Islet precursor cell (in vitro differentiated cells): Measurements from ENCODE around the gene ARHGAP15.

ENCODE experiments used
- DNase-seq: peaks from one replicate; pipeline ENCODE4 v3.0.0-alpha.2; 2018

The ARHGAP15 gene

DNA sequence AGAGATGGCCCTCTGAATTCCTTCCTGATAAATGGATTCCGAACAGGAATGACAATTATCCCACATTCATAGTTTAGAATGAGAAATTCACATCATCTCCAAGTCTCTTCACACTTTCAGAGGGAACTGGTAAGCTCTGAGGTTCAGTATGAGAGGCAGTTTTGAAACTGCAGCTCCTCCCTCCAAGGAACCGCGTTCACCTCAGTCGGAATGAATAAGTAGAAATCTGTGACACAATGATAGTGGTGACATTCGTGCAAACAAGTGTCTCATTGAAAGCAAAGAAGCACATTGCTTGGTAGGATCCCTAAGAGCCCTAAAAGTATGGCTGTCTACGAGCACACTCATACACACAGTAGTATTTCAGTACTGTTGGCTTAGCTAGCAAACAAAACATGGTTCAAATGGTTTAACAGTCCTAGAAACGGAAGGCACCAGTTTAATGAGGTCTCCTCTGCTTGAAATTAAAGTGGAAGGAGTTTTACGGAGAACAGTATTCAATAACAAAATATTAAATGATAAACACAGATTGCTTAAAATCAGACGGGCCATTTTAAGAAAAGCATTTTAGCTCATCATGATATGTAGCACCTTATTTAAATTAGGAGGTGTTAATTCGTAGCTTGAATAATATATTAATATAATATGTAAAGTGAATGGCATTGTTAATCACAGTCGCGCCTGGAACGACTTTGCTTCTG is 225.0 kb downstream of the ARHGAP15 start:
- DNase-seq, result no peak

DNA sequence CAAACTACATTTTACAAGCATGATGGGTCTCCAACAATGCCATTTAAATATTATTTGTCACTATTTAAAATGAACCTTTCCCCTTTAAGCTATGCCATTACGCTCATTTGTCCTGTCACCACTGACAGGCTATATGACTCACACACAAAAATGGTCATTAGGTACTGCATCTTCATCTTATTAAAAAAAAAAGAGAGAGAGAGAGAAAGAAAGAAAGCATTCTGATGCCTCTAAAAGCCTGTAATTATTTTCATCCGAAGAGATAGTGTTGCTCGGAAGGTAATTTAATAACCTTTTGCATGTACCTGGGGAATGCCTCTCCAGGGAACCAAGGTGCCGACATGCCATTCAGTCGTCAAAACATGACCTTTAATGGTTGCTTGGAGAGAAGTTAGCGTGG is 226.7 kb downstream of the ARHGAP15 start:
- DNase-seq, result no peak

DNA sequence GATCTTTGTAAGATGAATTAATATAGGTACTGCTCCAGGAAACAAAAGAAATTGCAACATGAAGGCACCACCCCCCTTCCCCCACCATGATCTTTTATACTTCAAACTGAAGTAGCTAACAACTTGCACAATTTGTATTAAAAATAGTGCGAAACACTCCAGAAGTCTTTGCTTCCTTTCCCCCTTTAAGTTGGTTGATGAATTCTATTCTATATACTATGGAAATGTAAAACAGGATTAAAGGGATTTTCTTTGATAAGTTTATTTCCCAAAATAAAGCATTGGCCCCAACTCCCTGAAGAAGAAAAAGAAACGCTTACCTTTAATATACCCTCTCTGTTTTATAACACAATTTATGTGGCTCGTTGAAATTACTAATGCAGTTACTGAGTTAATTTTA is 227.1 kb downstream of the ARHGAP15 start:
- no peak for DNase-seq

DNA sequence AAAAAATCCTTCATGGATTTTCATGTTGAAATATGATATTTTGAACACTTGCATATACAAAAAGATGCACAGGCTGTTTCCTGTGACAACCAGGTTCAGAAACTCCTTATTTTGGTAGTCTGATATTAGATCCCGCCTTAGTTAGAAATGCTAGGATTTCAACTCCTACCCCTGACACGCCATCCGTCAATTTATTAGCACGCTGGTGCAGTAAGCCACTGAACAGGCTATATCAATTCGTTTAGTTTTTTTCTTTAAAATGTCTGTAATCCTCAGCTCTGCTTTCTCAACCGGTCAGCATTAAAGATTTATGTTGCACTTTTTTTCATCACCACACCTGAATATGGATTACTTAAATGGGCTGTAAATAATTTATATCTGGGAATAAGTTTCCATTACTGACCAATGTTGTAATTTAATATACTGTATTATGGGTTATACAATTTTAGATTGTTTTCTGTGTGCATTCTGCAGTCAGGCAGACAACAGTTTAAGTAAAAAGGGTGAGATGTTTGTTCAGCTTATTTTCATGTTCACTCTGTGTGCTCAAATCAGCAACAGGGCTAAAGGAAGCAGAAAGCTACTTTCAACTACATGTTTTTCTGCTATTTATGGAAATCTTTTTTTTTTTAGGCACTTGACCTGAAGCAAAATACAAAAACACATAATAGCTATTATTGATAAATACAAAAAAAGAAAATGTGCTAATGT is 227.7 kb downstream of the ARHGAP15 start:
- no peak for DNase-seq

DNA sequence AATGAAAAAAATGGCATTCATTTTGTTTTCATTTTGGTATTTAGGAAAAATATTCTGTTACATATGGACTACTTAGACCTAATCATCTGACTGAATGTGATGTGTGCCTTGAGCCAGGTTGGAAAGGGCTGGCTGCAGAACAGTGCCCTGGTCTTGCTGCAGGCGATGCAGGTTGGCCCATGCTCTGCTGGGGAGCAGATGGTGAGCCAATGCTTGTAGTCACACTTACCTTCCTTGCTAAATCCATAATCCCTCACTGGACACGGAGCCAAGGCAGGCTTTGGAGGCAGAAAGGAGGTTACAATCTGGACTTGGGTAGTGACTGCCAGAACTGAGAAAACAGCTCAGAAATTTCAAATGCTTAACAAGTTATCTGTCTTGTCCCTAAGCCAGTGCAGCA is 228.7 kb downstream of the ARHGAP15 start:
- DNase-seq, result no peak

DNA sequence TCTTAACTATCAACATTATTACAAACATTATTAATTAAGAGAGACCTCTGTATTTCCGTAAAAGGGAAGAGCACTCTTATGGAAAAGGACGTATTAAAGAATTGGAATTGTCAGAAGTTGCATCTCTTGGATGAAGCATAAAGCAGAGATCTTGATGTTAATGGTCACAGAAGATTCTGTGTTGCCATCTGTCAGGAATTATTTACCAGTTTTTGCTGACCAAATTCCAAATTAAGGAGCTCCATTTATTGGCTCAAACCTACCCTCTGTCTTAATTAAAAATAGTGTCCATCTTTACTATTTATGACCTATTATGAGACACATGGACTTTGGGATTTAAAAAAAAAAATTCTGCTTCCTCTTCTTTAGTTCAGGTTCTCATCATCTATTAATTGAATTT is 232.1 kb downstream of the ARHGAP15 start:
- no peak for DNase-seq

DNA sequence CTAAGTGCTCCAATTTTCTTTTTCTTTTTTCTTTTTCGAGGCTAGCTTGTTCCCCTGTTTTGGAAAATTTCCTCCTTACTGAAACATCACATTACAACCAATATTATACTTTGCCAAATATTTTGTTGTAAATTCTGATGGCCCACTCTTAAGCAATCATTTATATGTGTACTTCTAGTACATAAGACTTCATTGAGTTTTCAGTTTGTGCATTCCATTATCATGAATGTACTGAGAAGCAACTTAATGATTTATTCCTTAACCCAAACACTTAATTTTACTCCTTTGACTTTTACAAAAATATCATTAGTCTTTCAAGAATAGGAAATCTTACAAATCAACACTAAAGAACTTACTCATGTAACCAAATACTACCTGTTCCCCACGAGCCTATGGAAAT is 242.4 kb downstream of the ARHGAP15 start:
- no peak for DNase-seq

DNA sequence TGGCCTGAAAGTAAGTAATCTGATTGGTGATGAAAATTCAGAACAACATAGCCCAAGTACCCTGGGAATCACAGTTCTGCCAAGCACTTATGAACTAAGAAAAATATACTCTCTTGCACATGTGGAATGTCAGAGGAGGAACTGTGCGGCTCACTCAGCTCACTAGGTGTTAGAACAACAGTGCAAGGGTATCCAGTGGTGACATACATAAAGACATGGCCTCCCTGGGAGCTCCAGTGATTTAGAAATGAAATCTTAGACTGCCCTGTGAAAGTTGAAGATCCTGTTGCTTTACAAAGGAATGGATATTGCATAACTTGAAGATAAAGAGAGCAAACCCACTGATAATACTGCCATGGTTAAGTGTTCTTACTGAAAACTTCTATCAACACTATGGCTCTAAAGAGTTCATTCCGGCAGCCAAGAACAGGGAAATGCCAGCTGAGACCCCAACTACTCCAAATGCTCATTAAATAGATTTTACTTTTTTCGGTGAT is 246.2 kb downstream of the ARHGAP15 start:
- no peak for DNase-seq

DNA sequence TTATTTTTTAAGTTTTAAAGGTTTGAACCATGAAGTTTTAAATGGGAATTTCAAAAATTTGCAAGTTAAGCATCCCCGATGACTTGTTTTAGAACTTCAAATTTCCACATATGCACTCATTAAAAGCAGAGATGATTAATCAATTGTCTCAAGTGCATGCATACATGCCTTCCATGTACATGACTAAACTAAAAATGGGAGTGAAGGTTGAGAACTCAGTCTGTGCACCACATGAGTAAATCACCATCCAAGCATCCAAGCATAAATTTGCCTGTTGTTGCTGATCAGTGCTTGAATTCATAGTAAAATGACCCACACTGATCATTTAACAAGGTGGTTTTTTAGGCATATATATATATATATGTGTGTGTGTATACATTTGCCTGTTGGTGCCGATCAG is 249.8 kb downstream of the ARHGAP15 start:
- no peak for DNase-seq

DNA sequence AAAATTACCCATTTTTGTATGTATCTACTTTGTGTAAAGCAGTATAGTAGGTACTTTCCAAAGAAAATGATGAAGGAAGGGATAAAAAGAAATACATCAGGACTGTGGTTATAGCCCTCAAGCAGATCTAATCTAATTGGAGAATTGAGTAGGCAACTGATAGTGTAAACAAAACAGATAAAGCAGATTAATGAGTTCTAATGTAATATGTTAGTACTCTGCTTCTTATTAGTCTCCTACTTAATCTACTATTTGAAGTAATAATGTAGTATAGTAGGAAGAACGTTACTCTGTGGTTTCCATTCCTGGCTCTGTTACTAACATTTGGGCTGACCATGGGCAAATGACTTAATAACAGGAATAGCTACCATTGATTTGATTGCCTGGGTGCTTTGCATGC is 250.7 kb downstream of the ARHGAP15 start:
- no peak for DNase-seq

DNA sequence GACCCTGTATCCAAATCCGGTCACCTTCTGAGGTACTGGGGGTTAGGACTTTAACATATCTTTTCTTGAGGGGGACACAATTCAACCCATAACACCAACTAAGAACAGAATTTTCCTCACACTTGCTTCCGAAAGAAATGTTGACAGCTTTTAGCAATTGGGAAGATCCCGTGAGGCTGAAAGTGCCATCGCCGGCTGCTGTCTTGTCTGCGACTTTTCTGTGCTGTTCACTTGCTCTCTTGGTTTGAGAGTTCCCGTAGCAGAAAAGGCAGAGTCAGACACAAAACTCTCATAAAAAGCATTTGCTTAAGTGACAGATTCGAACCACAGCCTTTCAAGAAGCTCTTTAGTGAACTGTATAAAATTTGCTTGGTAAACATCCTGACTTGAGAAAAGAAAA is 253.4 kb downstream of the ARHGAP15 start:
- DNase-seq, result no peak

DNA sequence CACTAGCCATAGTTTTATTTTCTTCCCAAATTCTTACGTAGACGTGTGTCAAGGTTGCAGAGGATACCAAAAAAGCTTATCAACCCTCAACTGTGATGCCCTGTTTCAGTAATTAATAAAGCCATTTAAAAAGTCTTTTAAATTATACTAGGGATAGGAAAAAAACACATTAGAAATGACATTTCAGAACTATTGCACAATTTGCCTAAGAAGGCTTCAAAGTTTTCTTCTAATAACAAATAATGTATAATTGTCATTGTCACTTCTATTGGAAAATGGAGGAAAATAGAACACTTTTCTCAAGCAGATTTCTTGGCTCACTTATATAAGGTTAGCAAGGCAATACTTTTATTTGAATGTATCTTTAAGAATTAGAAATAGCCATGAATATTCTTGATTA is 253.8 kb downstream of the ARHGAP15 start:
- DNase-seq, result no peak

DNA sequence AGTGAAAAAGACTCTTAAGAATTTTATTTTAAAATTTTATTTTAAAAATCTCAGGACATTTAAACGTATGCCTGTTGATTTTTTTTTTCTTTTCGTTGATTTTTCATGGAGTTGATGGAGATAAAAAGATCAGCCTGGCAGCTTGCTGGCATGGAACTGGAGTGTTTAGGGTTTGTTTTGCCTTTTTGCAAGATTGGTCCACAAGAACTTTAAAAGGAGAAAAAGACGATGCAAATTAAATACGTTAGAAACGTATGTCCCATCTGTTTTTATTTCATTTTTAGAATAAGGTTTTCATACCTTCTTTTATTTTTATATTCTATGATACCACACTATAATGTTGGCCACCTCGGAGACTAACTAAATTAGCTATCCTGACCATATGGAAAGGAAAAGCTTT is 254.9 kb downstream of the ARHGAP15 start:
- no peak for DNase-seq

DNA sequence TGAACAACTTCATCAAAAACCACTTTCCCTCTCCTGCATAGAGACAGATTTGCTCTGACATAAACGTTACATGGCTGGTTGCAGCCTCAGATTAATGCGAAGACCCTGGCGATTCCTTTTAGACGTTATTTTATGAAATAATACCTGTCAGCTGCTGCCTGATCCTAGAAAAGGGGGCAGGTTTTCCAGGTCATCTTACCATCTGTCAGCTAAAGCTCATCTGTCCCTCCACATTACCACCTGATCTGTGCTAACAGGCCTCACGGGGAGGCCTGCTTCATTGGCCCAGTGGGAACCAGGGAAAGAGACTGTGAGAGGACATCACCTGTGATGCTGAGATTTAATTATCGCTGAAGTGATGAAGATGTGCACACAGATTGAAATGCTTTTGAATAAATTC is 261.0 kb downstream of the ARHGAP15 start:
- no peak for DNase-seq

DNA sequence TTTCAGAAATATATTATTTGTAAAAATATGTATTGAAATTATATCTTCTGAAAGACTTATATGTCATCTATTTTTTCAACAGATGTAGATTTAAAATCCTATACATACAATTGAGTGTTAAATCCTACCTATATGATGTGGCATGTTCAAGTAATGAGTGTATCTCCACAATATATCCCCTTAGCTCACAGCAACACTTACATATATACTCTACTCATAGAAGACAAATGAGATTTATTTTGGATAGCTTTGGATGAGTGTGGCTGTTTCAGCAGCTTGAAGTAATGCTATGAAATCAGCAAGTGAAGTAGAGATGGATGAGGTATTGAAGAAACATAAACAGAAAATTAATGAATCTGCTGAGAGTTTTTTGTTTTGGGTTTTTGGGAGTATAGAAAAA is 263.1 kb downstream of the ARHGAP15 start:
- DNase-seq, result no peak

DNA sequence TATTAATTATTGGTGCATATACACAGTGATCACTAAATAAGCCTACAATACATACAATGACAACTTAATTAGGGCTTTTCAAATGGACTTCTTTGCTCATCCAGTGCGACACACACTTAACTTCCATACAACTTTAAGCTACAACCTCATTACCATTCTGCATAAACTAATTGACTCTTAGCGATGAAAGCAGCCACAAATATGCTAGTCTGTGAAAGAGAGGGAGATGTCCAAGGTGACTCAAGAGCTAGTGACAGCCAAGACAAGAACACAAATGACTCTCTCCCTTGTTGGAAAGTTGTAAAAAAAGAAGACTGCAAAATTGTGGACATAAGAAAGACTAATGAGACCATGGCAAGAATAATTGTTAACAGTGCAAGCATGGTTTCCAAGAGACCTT is 264.8 kb downstream of the ARHGAP15 start:
- DNase-seq, result no peak

DNA sequence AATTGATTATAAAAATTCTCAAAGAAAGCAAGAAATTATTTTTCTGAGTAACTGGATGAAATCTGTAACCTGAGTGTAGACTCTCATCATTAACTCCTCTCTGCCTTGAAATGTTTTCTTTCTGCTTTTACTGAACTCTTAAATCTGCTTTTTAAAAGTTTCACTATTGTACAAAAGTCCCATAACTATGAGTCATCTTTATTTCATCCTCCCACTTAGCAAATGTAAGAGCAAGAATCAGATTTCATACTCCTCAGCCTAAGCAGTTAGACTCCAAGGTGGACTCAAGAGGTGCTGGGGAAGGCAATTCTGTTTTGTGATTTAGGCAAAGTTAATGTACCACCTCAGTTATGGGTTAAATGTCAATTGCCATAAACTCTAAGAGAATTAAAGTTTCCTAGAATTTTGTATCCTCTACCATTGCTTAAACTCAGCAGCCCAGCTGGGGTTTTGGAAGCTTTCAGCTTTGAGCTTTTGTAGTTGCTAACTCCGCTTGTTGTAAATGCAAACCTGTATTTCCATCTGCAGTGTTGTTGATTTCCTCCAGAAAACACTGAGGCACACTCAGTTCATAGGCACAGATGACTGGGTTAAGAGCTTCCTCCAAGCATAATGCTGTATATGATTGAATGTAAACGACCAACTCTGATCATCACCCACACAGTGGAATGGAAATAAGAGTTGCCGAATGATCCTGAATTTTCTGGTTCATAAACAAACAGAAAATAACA is 268.8 kb downstream of the ARHGAP15 start:
- no peak for DNase-seq

DNA sequence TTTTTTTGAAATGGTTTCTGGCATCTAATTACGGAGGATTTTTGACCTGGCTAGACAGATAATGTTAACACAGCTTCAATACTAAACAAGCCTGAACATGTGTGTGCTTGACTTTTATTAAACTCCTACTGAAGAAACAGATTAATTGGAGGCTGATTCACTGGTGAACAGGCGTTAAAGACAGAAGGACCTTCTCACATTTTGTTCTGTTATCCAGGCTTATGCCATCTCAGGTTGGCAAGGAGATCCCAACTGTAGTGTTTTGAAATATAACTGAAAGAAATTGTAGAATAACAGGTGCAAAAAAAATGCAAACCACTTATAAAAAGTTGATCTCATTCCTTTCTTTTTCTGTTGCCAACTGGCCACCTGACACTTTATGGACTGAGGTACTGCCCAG is 269.6 kb downstream of the ARHGAP15 start:
- DNase-seq, result no peak

DNA sequence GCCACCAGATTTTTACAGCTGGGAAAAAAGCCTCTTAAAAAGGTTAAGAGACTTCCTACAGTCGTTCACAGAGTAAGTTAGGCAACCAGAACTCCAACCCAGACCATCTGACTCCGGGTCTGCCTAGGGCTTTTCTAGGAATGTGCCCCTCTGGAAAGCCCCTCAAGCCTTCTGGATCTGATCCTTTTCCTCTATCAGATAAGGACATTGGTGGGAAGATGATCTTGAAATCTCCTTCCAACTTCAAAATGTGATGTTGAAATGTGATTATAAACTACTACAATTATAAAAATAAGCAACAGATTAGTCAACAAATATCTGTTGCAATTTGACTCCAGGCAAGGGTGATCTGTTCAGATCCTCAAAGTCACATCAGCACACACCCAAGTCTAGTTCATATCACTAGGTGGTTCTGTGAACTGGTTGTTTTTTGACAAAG is 270.4 kb downstream of the ARHGAP15 start:
- DNase-seq, result peak; percentile 67

DNA sequence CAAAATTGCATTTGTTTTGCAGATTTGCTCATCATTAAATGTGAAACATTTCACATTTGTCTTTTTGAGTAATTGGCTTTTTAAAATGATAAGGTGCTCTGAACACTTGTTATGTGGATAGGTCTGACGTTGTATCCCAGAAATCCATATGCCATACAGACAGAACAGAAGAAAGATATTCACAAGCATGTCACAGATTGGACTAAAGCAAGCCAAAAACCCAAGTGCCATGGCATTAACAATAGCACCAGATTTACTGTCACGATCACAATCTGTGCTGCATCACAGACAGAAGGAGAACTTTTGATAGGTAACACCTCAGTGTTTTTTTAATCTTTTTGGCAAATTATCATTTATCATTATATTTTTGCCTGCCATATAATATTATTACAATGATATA is 272.6 kb downstream of the ARHGAP15 start:
- DNase-seq, result no peak

DNA sequence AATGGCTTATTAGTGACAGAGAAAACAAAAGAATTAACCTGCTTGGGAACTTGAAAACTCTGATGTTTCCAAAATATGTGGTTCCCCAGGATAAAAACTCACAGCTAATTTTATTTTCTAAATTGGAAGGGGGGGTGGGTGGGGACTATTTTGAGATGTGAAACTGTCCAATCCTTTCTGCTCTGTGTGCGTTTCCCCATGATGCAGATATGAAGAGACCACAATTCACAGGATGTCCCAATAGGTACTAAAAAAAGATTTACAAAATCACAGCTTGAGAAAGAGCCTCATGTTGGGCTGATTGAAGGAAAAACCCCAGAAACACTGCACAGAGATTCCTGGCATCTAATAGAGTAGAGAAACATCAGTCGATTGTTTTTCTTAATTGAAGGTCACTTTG is 273.2 kb downstream of the ARHGAP15 start:
- DNase-seq, result no peak

DNA sequence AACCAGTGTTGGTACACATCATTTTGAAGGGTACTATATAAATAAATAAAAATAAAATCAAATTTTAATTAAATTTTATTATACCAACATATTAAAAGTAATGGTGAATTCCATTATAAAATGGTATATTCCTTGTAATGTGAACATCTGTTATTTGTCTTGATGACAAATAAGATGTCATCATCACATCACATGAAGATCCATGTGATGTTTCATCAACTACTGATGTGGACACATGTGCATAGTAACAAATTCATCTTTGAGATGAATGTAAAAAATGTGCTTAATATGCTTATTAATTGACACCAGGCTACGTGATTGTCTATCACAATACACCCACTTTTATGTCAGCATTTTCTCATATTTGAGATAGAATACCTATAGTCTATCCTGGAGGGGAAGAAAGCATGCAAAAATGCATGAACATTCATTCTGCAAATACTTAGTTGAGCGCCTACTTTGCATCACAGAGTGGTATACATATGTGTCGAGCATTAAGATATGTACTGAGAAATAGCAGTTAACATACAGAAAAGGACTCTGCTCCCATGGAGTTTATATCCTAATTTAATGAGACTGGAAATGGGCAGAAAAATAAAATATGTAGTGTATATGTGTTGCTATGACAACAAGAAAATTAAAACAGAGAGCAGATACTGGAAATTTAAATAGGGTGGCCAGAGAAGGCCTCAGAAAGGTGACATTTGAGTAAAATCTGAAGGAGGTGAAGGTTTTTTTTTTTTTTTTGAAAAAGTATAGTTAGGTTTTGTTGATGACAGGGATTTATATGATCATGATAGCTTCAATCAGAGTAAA is 281.1 kb downstream of the ARHGAP15 start:
- no peak for DNase-seq

DNA sequence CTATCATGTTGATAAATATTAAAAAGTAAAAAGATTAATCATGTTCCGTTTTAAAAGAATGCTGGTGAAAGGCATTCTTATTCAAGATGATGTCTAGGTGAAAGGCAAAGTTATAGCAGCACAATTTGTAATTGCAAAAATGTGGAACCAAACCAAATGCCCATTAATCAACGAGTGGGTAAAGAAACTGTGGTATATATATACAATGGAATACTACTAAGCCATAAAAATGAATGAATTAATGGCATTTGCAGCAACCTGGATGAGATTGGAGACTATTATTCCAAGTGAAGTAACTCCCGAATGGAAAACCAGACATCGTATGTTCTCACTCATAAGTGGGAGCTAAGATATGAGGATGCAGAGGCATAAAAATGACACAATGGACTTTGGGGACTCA is 286.4 kb downstream of the ARHGAP15 start:
- DNase-seq, result no peak
